ENCODE data around the gene MON1A.

The MON1A gene

DNA sequence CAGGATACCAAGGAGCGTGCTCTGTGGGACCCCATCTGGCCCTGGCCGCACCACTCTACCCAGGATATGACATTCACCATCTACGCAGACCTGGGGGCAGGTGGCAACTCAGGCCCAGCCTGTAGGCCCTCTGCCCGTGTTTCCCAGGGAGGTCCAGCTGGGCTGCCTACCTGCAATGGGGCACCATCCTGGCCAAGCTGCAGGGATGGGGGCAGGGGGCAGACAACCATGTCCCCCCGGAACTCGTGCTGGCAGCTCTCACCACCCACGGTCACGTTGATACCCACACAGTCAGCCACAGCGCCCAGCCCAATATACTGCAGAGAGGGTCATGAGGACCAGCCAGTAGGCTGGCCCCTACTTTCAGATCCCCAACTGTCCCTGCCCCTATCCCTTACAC lies 33.8 kb downstream of the MON1A start:
- Histone ChIP-seq H3K27ac (no peak overlapping the region), H3K4me3 (ENCODE audit: low read depth, low read length) (no peak overlapping the region), H3K27me3 (ENCODE audit: insufficient read depth, low read depth, severe bottlenecking) (no peaks in the 10 kb centered on the region), H3K9me3 (ENCODE audit: severe bottlenecking) (no peaks in the 10 kb centered on the region), H3K36me3 (no peaks in the 10 kb centered on the region)
- DNase-seq: no peak
- TF ChIP-seq CTCF (IDR thresholded peaks at IDR 0.05; ENCODE audit: low read depth, low read length): no peak

GRCh38 chr3:49889296-49889695 lies 40.3 kb downstream of the MON1A start:
- Histone ChIP-seq H3K4me3 (ENCODE audit: low read depth, low read length) (no peak overlapping the region), H3K27ac (peak overlapping the region; percentile 55), H3K36me3 (no peaks in the 10 kb centered on the region), H3K9me3 (ENCODE audit: severe bottlenecking) (no peaks in the 10 kb centered on the region), H3K27me3 (ENCODE audit: insufficient read depth, low read depth, severe bottlenecking) (no peaks in the 10 kb centered on the region)
- no peak for DNase-seq
- no peak for TF ChIP-seq CTCF (IDR thresholded peaks at IDR 0.05; ENCODE audit: low read depth, low read length)

GRCh38 chr3:49886922-49887265 lies 42.7 kb downstream of the MON1A start:
- no peak for TF ChIP-seq CTCF (IDR thresholded peaks at IDR 0.05; ENCODE audit: low read depth, low read length)
- Histone ChIP-seq H3K27me3 (ENCODE audit: insufficient read depth, low read depth, severe bottlenecking) (no peaks in the 10 kb centered on the region), H3K4me3 (ENCODE audit: low read depth, low read length) (no peak overlapping the region), H3K36me3 (no peaks in the 10 kb centered on the region), H3K9me3 (ENCODE audit: severe bottlenecking) (no peaks in the 10 kb centered on the region), H3K27ac (no peak overlapping the region)
- DNase-seq: no peak

DNA sequence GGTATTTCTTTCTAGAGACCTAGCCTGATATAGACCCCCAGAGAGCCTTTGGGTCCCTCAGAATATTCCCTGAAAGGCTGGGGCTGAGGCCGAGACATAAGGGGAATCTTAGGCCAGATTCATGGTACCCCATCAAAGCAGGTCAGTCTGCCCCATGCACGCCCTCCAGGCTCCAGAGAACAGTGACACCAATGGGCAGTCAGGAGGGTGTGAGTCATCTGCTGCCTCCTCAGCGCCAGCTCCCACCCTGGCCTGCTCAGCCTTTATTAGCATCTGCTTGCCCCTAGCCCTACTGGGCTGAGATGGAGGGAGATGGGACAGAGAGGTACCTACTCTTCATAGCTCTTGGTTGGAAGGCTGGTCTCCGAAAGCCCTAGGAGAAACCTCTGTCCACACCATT lies 45.6 kb downstream of the MON1A start:
- DNase-seq: no peak
- Histone ChIP-seq H3K27ac (no peak overlapping the region), H3K9me3 (ENCODE audit: severe bottlenecking) (no peaks in the 10 kb centered on the region), H3K27me3 (ENCODE audit: insufficient read depth, low read depth, severe bottlenecking) (no peaks in the 10 kb centered on the region), H3K36me3 (no peaks in the 10 kb centered on the region), H3K4me3 (ENCODE audit: low read depth, low read length) (no peak overlapping the region)
- TF ChIP-seq CTCF (IDR thresholded peaks at IDR 0.05; ENCODE audit: low read depth, low read length): no peak

DNA sequence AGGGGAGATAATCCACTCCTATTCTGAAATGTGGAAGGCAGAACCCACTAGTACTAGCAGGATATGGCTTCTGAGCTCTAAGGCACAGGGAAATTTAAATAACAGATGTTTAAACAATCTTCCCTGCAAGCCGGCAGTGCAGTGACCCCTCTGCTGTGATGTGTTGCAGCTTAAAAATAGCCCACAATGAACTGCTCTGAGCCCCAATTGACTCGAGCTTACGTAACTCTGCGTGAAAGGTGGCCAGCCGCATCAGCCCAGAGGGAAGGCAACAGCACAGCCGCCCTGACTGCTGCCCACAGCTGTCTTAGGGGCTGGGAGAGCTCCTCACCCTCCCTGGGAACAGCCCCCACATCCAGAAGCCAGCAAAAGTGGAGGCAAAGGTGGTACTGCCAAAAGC lies 47.4 kb downstream of the MON1A start:
- Histone ChIP-seq H3K4me3 (ENCODE audit: low read depth, low read length) (no peak overlapping the region), H3K27ac (peak overlapping the region; percentile 67; the same call in 1 of the 2 replicates), H3K9me3 (ENCODE audit: severe bottlenecking) (no peaks in the 10 kb centered on the region), H3K36me3 (no peaks in the 10 kb centered on the region), H3K27me3 (ENCODE audit: insufficient read depth, low read depth, severe bottlenecking) (no peaks in the 10 kb centered on the region)
- no peak for DNase-seq
- no peak for TF ChIP-seq CTCF (IDR thresholded peaks at IDR 0.05; ENCODE audit: low read depth, low read length)

- Histone ChIP-seq H3K27me3 (ENCODE audit: insufficient read depth, low read depth, severe bottlenecking) (no peaks in the 10 kb centered on the region), H3K36me3 (no peaks in the 10 kb centered on the region), H3K4me3 (ENCODE audit: low read depth, low read length) (no peak overlapping the region), H3K9me3 (ENCODE audit: severe bottlenecking) (no peaks in the 10 kb centered on the region), H3K27ac (peak overlapping the region; percentile 67)
- peak; percentile 75 for DNase-seq
- TF ChIP-seq CTCF (IDR thresholded peaks at IDR 0.05; ENCODE audit: low read depth, low read length): no peak
These were observed 48.9 kb downstream of the MON1A start for GRCh38 chr3:49880581-49881315.
